Activated naive CD4-positive, alpha-beta T cell treated with anti-CD3 and anti-CD28 coated beads, Interleukin-2, amount 10 ng/mL, durations not matched to agents 7 days and 5 days (primary cell): Measurements from ENCODE around the gene ADAMTS15.

Source experiments
- CTCF ChIA-PET: fragments of 350-600 bp; sonication (Branson Sonifier 250); formaldehyde crosslinking; loops from one replicate; lab custom pipeline; 2021; ENCODE audit warnings: antibody characterized with exemption; lab: Charles Lee
- DNase-seq: peaks from one replicate; pipeline ENCODE4 v3.0.0-alpha.2; 2020
- H3K27ac Mint-ChIP-seq: one replicate; pipeline ENCODE4 v1.8.0; 2021; ENCODE audit warnings: mild to moderate bottlenecking, moderate library complexity, mixed read lengths
- H3K27me3 Mint-ChIP-seq: one replicate; pipeline ENCODE4 v1.8.0; 2021; ENCODE audit warnings: mild to moderate bottlenecking, mixed read lengths
- H3K36me3 Mint-ChIP-seq: one replicate; pipeline ENCODE4 v1.8.0; 2021; ENCODE audit warnings: mixed read lengths
- H3K4me1 Mint-ChIP-seq: one replicate; pipeline ENCODE4 v1.8.0; 2021; ENCODE audit warnings: mixed read lengths
- H3K4me3 Mint-ChIP-seq: one replicate; pipeline ENCODE4 v1.8.0; 2021; ENCODE audit warnings: mild to moderate bottlenecking, moderate library complexity, mixed read lengths
- H3K9me3 Mint-ChIP-seq: one replicate; pipeline ENCODE4 v1.8.0; 2021; ENCODE audit warnings: mixed read lengths

ADAMTS15 gene

DNA sequence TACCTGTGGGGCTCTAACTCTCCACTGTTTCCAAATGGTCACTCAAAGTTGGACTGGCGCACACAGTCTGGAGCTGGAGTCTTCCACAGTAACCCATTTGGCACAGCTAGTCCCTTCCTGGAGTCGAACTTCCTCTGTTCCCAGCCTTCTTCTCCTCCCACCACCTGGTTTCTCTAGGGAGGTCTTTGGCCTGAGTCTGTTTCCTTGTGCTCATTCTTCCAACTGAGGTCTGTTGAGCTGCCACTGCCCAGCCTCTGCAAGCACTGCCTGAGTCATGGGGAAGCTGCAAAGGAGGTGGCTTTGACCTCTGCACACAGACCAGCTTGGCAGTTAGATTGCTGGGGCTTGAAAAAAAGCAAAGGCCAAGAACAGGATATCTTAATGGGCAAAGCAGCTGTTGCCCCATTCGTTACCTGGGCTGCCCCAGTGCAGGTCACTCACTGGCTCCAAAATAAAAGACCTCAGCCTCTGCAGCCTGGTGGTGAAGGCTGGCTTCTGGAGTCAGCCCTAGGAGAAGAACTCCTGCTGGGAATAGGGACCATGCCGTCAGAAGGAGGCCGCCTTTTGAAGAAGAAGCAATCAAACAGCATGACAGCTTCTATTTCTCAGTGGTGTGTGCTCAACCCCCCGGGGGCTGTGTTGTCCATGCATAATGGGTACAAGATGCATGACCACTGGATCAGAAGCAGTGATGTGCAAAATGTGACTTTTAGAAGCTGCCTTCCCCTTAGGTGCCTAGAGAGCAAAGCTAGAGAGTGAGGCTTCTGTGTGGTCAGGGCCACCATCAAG is 3.0 kb downstream of the ADAMTS15 start:
- Mint-ChIP-seq H3K27me3 (peaks cover 88% of the 10 kb centered on the region), H3K9me3 (no peaks in the 10 kb centered on the region), H3K36me3 (no peaks in the 10 kb centered on the region), H3K4me1 (peaks cover 9% of the 10 kb centered on the region), H3K4me3 (no peak overlapping the region), H3K27ac (no peak overlapping the region)
- CTCF ChIA-PET: interaction anchor here (0.9 to 2.9 kb wide), 4 partner anchors 9 to 410 kb away, joined by 5 to 10 read pairs (median 6); no protein-coding TSS in a partner anchor
- no peak for DNase-seq

DNA sequence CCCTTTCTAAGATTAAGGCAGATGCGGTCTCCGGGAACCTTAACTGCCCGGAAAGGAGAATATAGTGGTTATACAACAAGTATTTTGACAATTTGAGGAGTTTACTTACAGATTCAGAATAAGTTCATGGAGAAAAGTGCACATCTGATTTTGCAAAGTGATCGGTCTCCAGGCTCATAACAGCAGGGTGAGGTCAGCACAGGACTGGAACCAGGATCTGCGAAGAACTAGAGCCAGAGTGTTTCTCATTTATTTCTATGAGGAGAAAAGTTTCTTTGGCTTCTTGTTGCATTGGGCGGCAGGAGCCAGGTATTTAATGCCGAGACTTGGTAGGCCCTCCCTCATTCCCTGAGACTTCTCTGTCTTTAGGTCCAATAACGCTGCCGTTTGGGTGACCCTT is 3.7 kb downstream of the ADAMTS15 start:
- CTCF ChIA-PET: interaction anchor here (1.1 to 2.9 kb wide), 3 partner anchors 19 to 410 kb away, joined by 5 to 10 read pairs (median 6); no protein-coding TSS in a partner anchor
- no peak overlapping the region for H3K27ac Mint-ChIP-seq
- H3K4me1 Mint-ChIP-seq: peaks cover 9% of the 10 kb centered on the region
- no peaks in the 10 kb centered on the region for H3K9me3 Mint-ChIP-seq
- H3K27me3 Mint-ChIP-seq: peaks cover 80% of the 10 kb centered on the region
- no peak overlapping the region for H3K4me3 Mint-ChIP-seq
- no peaks in the 10 kb centered on the region for H3K36me3 Mint-ChIP-seq
- no peak for DNase-seq

- no peak for DNase-seq
- Mint-ChIP-seq H3K9me3 (no peaks in the 10 kb centered on the region), H3K27me3 (peaks cover 77% of the 10 kb centered on the region), H3K4me1 (peaks cover 9% of the 10 kb centered on the region), H3K36me3 (no peaks in the 10 kb centered on the region), H3K4me3 (no peak overlapping the region), H3K27ac (no peak overlapping the region)
- CTCF ChIA-PET: interaction anchor here (1.7 to 2.9 kb wide), 2 partner anchors 19 to 409 kb away, joined by 6 to 10 read pairs; no protein-coding TSS in a partner anchor
These were observed 4.5 kb downstream of the ADAMTS15 start for GRCh38 chr11:130452940-130453339.

DNA sequence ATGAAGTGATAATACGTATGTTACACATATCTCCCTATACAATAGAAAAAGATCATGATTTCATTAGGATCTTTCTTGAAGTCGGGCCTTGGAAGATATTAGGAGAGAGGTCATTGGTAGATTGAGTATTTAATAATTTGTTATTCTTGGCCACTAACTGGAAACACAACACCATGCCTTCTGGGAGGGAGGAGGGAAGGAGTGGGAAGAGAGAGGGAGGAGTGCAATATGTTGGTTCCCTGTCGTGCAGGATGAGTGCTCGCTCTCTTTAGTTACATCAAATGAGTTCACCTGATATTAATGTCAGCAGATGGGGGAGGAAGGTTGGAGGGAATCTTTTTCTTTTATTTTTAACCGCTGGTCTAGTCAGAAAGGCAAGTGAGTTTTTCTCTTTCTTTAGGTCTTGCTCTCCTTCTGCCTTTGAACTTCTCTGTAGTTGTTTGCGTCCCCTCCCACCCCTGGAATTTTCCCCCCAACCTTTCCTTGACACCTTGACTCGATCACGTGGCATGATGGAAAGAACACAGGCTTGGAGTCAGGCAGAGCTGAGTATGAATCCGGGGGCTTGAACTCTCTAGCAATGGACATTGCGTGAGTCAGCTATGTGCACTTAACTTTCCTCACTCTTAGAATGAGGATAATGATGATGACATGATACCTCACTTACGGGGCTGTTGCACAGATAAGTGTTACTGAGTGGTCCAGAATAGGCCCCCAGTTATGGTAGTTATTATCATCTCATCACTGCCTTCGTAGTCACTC is 6.2 kb downstream of the ADAMTS15 start:
- CTCF ChIA-PET: no interaction called here
- Mint-ChIP-seq H3K4me1 (peaks cover 4% of the 10 kb centered on the region), H3K27ac (no peak overlapping the region), H3K27me3 (peaks cover 64% of the 10 kb centered on the region), H3K9me3 (no peaks in the 10 kb centered on the region), H3K36me3 (no peaks in the 10 kb centered on the region), H3K4me3 (no peak overlapping the region)
- DNase-seq: no peak

- CTCF ChIA-PET: interaction anchor here (0.8 kb wide), 1 partner anchor 13 kb away, joined by 3 read pairs; no protein-coding TSS in a partner anchor
- Mint-ChIP-seq H3K27me3 (peaks cover 55% of the 10 kb centered on the region), H3K36me3 (no peaks in the 10 kb centered on the region), H3K4me3 (no peak overlapping the region), H3K4me1 (no peaks in the 10 kb centered on the region), H3K27ac (no peak overlapping the region), H3K9me3 (no peaks in the 10 kb centered on the region)
- DNase-seq: no peak
These were observed 7.2 kb downstream of the ADAMTS15 start for GRCh38 chr11:130455483-130456127.

DNA sequence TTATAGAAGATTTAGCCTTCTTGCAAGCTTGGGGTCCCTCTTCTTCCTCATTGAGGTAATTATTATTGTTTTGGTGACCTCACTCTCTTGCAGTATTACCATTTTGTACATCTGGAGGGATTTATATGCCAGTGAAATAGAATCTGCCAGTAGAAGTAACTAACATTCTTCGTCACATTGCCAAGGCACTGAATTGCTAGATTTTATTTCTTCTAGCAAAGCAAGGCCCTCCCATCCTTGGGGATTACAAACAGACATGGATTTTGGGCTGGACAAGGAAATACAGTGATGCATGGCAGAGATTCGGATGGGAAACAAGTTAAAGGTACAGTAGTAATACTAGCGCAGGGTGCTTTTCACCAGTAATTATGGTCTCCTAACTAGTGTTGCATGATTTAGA is 7.8 kb downstream of the ADAMTS15 start:
- no peaks in the 10 kb centered on the region for H3K9me3 Mint-ChIP-seq
- DNase-seq: no peak
- no peak overlapping the region for H3K27ac Mint-ChIP-seq
- H3K36me3 Mint-ChIP-seq: no peaks in the 10 kb centered on the region
- CTCF ChIA-PET: interaction anchor here (0.8 kb wide), 1 partner anchor 13 kb away, joined by 3 read pairs; no protein-coding TSS in a partner anchor
- peaks cover 48% of the 10 kb centered on the region for H3K27me3 Mint-ChIP-seq
- H3K4me3 Mint-ChIP-seq: no peak overlapping the region
- H3K4me1 Mint-ChIP-seq: no peaks in the 10 kb centered on the region

GRCh38 chr11:130457623-130458409 is 9.4 kb downstream of the ADAMTS15 start:
- H3K9me3 Mint-ChIP-seq: no peaks in the 10 kb centered on the region
- H3K27ac Mint-ChIP-seq: no peak overlapping the region
- CTCF ChIA-PET: interaction anchor here (0.6 kb wide), 1 partner anchor 333 kb away, joined by 3 read pairs; no protein-coding TSS in a partner anchor
- H3K36me3 Mint-ChIP-seq: no peaks in the 10 kb centered on the region
- no peak overlapping the region for H3K4me3 Mint-ChIP-seq
- peaks cover 36% of the 10 kb centered on the region for H3K27me3 Mint-ChIP-seq
- H3K4me1 Mint-ChIP-seq: no peaks in the 10 kb centered on the region
- no peak for DNase-seq

GRCh38 chr11:130458410-130458729 is 9.9 kb downstream of the ADAMTS15 start:
- H3K4me3 Mint-ChIP-seq: no peak overlapping the region
- no peaks in the 10 kb centered on the region for H3K36me3 Mint-ChIP-seq
- H3K4me1 Mint-ChIP-seq: no peaks in the 10 kb centered on the region
- H3K27me3 Mint-ChIP-seq: peaks cover 31% of the 10 kb centered on the region
- CTCF ChIA-PET: no interaction called here
- no peak overlapping the region for H3K27ac Mint-ChIP-seq
- no peak for DNase-seq
- H3K9me3 Mint-ChIP-seq: no peaks in the 10 kb centered on the region

GRCh38 chr11:130459521-130459920 is 11.1 kb downstream of the ADAMTS15 start:
- CTCF ChIA-PET: no interaction called here

DNA sequence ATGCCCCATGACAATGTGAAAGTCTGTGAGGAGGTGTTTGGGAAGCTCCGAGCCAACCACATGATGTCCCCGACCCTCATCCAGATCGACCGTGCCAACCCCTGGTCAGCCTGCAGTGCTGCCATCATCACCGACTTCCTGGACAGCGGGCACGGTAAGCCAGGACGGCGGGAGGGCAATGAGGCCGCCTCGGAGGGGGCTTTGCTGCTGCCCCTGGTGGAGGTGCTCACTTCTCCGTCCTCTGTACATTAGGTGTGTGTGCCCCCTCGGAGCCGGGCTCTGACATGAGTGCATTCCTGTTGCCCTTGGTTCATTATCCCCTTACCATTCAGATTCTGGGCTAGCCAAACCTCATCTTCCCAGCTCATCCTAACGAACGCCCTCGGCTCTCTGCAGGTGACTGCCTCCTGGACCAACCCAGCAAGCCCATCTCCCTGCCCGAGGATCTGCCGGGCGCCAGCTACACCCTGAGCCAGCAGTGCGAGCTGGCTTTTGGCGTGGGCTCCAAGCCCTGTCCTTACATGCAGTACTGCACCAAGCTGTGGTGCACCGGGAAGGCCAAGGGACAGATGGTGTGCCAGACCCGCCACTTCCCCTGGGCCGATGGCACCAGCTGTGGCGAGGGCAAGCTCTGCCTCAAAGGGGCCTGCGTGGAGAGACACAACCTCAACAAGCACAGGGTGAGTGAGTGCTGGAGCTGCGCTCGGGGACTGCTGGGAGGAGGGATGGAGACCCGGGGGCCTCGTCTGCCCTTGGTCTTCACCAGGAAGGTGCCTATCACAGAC is 13.8 kb downstream of the ADAMTS15 start:
- DNase-seq: no peak
- CTCF ChIA-PET: interaction anchor here (0.9 kb wide), 1 partner anchor 20 kb away, joined by 3 read pairs; no protein-coding TSS in a partner anchor
- peaks cover 16% of the 10 kb centered on the region for H3K27me3 Mint-ChIP-seq
- H3K27ac Mint-ChIP-seq: no peak overlapping the region
- no peak overlapping the region for H3K4me3 Mint-ChIP-seq
- H3K4me1 Mint-ChIP-seq: no peaks in the 10 kb centered on the region
- no peaks in the 10 kb centered on the region for H3K9me3 Mint-ChIP-seq
- no peaks in the 10 kb centered on the region for H3K36me3 Mint-ChIP-seq

More at GRCh38 chr11:130459521-130459920, 11.1 kb downstream of the ADAMTS15 start:
- Mint-ChIP-seq H3K36me3 (no peaks in the 10 kb centered on the region), H3K27me3 (peaks cover 27% of the 10 kb centered on the region), H3K9me3 (no peaks in the 10 kb centered on the region), H3K4me3 (no peak overlapping the region), H3K27ac (no peak overlapping the region), H3K4me1 (no peaks in the 10 kb centered on the region)
- no peak for DNase-seq

- Mint-ChIP-seq H3K4me1 (no peaks in the 10 kb centered on the region), H3K36me3 (no peaks in the 10 kb centered on the region), H3K27me3 (peaks cover 12% of the 10 kb centered on the region), H3K27ac (no peak overlapping the region), H3K9me3 (no peaks in the 10 kb centered on the region), H3K4me3 (no peak overlapping the region)
- CTCF ChIA-PET: interaction anchor here (0.9 to 1.8 kb wide), 2 partner anchors 21 to 399 kb away, joined by 3 to 5 read pairs; no protein-coding TSS in a partner anchor
- no peak for DNase-seq
These were observed 14.5 kb downstream of the ADAMTS15 start for GRCh38 chr11:130462931-130463330.

- no peak for DNase-seq
- Mint-ChIP-seq H3K27me3 (peaks cover 8% of the 10 kb centered on the region), H3K4me3 (no peak overlapping the region), H3K36me3 (no peaks in the 10 kb centered on the region), H3K9me3 (no peaks in the 10 kb centered on the region), H3K27ac (no peak overlapping the region), H3K4me1 (no peaks in the 10 kb centered on the region)
- CTCF ChIA-PET: interaction anchor here (1.8 kb wide), 1 partner anchor 398 kb away, joined by 5 read pairs; no protein-coding TSS in a partner anchor
These were observed 15.9 kb downstream of the ADAMTS15 start for GRCh38 chr11:130464291-130464812.
